SU-DHL-6 (cell line): ENCODE measurements around the gene CUBN.

Experiments
- H2AFZ ChIP-seq: fragments of 200-600 bp; sonication (generic); 2 replicates; pipeline ENCODE4 v1.6.1; 2014; ENCODE audit warnings: low read depth, mild to moderate bottlenecking, moderate library complexity, mixed read lengths, antibody characterized with exemption, low read length; ENCODE audit not compliant: severe bottlenecking
- H3F3A ChIP-seq: fragments of 200-600 bp; shearing (Covaris generic); 2 replicates; pipeline ENCODE4 v1.6.0; 2016; ENCODE audit warnings: antibody characterized with exemption, mild to moderate bottlenecking; ENCODE audit not compliant: insufficient read depth
- H3K27ac ChIP-seq: fragments of 200-600 bp; sonication (generic); 2 replicates; pipeline ENCODE4 v1.5.1; 2016; ENCODE audit warnings: low read depth, mild to moderate bottlenecking, low read length, moderate library complexity, mixed read lengths
- H3K27me3 ChIP-seq: fragments of 200-600 bp; sonication (generic), shearing (Covaris generic); 2 replicates; pipeline ENCODE4 v1.6.0; 2014; ENCODE audit warnings: mild to moderate bottlenecking, low read length
- H3K36me3 ChIP-seq: fragments of 200-600 bp; sonication (generic); 2 replicates; pipeline ENCODE4 v1.6.1; 2014; ENCODE audit warnings: mild to moderate bottlenecking, low read length, mixed read lengths
- H3K4me2 ChIP-seq: fragments of 300-600, 200-600 bp; shearing (Covaris generic), sonication (generic); 2 replicates; pipeline ENCODE4 v1.6.0; 2014; ENCODE audit warnings: low read length, low read depth, mild to moderate bottlenecking; ENCODE audit not compliant: poor library complexity, severe bottlenecking
- H3K4me3 ChIP-seq: fragments of 200-600 bp; sonication (generic); 2 replicates; pipeline ENCODE4 v1.5.1; 2014; ENCODE audit warnings: antibody characterized with exemption, low read length, mild to moderate bottlenecking, mixed read lengths; ENCODE audit not compliant: insufficient read depth, poor library complexity, severe bottlenecking
- H3K79me2 ChIP-seq: fragments of 200-600 bp; sonication (generic); 2 replicates; pipeline ENCODE4 v1.6.1; 2014; ENCODE audit warnings: mild to moderate bottlenecking, low read length, moderate library complexity; ENCODE audit not compliant: insufficient read depth
- H3K9ac ChIP-seq: fragments of 200-600 bp; sonication (generic); 2 replicates; pipeline ENCODE4 v1.7.0; 2014; ENCODE audit warnings: mild to moderate bottlenecking, low read length
- H3K9me2 ChIP-seq: fragments of 200-600 bp; sonication (generic); replicated peaks from 2 replicates; pipeline ENCODE4 v1.6.1; 2014; ENCODE audit warnings: low read length; ENCODE audit not compliant: insufficient read depth
- H3K9me3 ChIP-seq: fragments of 200-600 bp; sonication (generic); 2 replicates; pipeline ENCODE4 v1.6.1; 2014; ENCODE audit warnings: low read length, mixed read lengths; ENCODE audit not compliant: insufficient read depth
- H4K20me1 ChIP-seq: fragments of 200-600 bp; sonication (generic); 2 replicates; pipeline ENCODE4 v1.6.1; 2014; ENCODE audit warnings: low read depth, mild to moderate bottlenecking, antibody characterized with exemption, low read length, moderate library complexity, mixed read lengths
- EZH2phosphoT487 ChIP-seq: fragments of 200-600 bp; sonication (generic), shearing (Covaris generic); conservative IDR thresholded peaks from 2 replicates; pipeline ENCODE4 v1.6.1; 2018; ENCODE audit warnings: mild to moderate bottlenecking, antibody characterized with exemption, low read length, moderate library complexity, mixed read lengths
- TF ChIP-seq, protein P1 (sequence below): fragments of 200-600 bp; sonication (generic); IDR thresholded peaks from one replicate; pipeline ENCODE4 v1.5.1; 2017; ENCODE audit warnings: antibody characterized with exemption, mild to moderate bottlenecking, low read length, moderate library complexity; ENCODE audit not compliant: insufficient read depth, poor library complexity, severe bottlenecking

Gene CUBN

GRCh38 chr10:16822726-16823360 lies 306.8 kb downstream of the CUBN start:
- Histone ChIP-seq H3K27me3 (no peaks in the 10 kb centered on the region), H3K27ac (no peak overlapping the region), H3K9me2 (no peaks in the 10 kb centered on the region), H3K9me3 (peaks cover 19% of the 10 kb centered on the region; the same call in 1 of the 2 replicates), H3K4me2 (no peak overlapping the region), H3F3A (no peaks in the 10 kb centered on the region), H2AFZ (no peak overlapping the region), H3K9ac (no peak overlapping the region), H3K36me3 (no peaks in the 10 kb centered on the region), H3K79me2 (no peaks in the 10 kb centered on the region), H4K20me1 (no peaks in the 10 kb centered on the region), H3K4me3 (no peak overlapping the region)
- TF ChIP-seq, protein P1, sequence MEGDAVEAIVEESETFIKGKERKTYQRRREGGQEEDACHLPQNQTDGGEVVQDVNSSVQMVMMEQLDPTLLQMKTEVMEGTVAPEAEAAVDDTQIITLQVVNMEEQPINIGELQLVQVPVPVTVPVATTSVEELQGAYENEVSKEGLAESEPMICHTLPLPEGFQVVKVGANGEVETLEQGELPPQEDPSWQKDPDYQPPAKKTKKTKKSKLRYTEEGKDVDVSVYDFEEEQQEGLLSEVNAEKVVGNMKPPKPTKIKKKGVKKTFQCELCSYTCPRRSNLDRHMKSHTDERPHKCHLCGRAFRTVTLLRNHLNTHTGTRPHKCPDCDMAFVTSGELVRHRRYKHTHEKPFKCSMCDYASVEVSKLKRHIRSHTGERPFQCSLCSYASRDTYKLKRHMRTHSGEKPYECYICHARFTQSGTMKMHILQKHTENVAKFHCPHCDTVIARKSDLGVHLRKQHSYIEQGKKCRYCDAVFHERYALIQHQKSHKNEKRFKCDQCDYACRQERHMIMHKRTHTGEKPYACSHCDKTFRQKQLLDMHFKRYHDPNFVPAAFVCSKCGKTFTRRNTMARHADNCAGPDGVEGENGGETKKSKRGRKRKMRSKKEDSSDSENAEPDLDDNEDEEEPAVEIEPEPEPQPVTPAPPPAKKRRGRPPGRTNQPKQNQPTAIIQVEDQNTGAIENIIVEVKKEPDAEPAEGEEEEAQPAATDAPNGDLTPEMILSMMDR = no peak
- no peak for TF ChIP-seq EZH2phosphoT487

DNA sequence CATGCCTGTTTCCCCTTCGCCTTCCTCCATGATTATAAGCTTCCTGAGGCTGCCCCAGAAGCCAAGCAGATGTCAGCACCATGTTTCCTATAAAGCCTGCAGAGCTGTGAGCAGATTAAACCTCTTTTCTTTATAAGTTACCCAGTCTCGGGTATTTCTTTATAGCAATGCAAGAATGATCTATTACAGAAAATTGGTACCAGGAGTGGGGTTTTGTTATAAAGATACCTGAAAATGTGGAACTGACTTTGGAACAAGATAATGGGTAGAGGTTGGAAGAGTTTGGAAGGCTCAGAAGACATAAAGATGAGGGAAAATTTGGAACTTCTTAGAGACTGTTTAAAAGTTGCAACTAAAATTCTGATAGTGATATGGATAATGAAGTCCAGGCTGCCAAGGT lies 307.6 kb downstream of the CUBN start:
- H2AFZ ChIP-seq = no peak overlapping the region
- no peaks in the 10 kb centered on the region for H3K9me2 ChIP-seq
- no peaks in the 10 kb centered on the region for H3F3A ChIP-seq
- H3K4me3 ChIP-seq = no peak overlapping the region
- H3K4me2 ChIP-seq = no peak overlapping the region
- no peaks in the 10 kb centered on the region for H3K27me3 ChIP-seq
- no peak overlapping the region for H3K27ac ChIP-seq
- H3K36me3 ChIP-seq = no peaks in the 10 kb centered on the region
- H3K79me2 ChIP-seq = no peaks in the 10 kb centered on the region
- H3K9ac ChIP-seq = no peak overlapping the region
- no peaks in the 10 kb centered on the region for H4K20me1 ChIP-seq
- peaks cover 19% of the 10 kb centered on the region; the same call in 1 of the 2 replicates for H3K9me3 ChIP-seq
- TF ChIP-seq, protein P1 = no peak
- TF ChIP-seq EZH2phosphoT487 = no peak

GRCh38 chr10:16820421-16820820 lies 309.2 kb downstream of the CUBN start:
- Histone ChIP-seq H3K9me3 (peaks cover 19% of the 10 kb centered on the region; the same call in 1 of the 2 replicates), H3K4me2 (no peak overlapping the region), H3K9me2 (no peaks in the 10 kb centered on the region), H3K36me3 (no peaks in the 10 kb centered on the region), H3K79me2 (peaks cover 15% of the 10 kb centered on the region), H3K27ac (no peak overlapping the region), H2AFZ (no peak overlapping the region), H4K20me1 (no peaks in the 10 kb centered on the region), H3K4me3 (no peak overlapping the region), H3F3A (no peaks in the 10 kb centered on the region), H3K9ac (no peak overlapping the region), H3K27me3 (no peaks in the 10 kb centered on the region)
- TF ChIP-seq EZH2phosphoT487 = no peak
- TF ChIP-seq, protein P1 = no peak
